GM10248 (cell line): ENCODE results near the gene CDIP1.

ENCODE experiments used
- CTCF ChIA-PET: fragments of 300-600 bp; sonication (Branson Sonifier 250); formaldehyde crosslinking; extraction: SDS; loops from one replicate; lab custom pipeline; 2021; ENCODE audit warnings: antibody characterized with exemption; lab: Yijun Ruan, JAX
- POLR2A ChIA-PET: fragments of 350-650 bp; sonication (Branson Sonifier 250); formaldehyde crosslinking; extraction: SDS; loops from one replicate; lab custom pipeline; 2020; ENCODE audit warnings: antibody characterized with exemption; lab: Yijun Ruan, JAX
- DNase-seq: peaks from one replicate; pipeline ENCODE4 v3.0.0; 2012; ENCODE audit errors: extremely low spot score
- TF ChIP-seq, protein P1 (sequence below): IDR thresholded peaks from 2 replicates; pipeline ENCODE4 v1.5.1; 2012; ENCODE audit warnings: mild to moderate bottlenecking, low read depth; ENCODE audit errors: extremely low read depth, missing control alignments, control extremely low read depth

The CDIP1 gene

DNA sequence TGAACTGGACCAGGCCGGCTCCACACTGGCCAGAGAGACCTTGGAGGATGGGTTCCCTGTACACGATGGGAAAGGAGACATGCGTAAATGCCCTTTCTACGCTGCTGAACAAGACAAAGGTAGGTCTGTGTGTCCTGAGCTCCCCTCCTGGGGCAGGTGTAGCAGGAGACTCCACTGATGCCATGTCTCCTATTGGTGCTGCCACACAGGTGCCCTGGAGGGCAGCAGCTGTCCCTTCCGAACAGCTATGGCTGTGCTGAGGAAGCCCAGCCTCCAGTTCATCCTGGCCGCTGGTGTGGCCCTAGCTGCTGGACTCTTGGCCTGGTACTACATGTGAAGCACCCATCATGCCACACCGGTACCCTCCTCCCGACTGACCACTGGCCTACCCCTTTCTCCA is 29.2 kb downstream of the CDIP1 start:
- TF ChIP-seq, protein P1, sequence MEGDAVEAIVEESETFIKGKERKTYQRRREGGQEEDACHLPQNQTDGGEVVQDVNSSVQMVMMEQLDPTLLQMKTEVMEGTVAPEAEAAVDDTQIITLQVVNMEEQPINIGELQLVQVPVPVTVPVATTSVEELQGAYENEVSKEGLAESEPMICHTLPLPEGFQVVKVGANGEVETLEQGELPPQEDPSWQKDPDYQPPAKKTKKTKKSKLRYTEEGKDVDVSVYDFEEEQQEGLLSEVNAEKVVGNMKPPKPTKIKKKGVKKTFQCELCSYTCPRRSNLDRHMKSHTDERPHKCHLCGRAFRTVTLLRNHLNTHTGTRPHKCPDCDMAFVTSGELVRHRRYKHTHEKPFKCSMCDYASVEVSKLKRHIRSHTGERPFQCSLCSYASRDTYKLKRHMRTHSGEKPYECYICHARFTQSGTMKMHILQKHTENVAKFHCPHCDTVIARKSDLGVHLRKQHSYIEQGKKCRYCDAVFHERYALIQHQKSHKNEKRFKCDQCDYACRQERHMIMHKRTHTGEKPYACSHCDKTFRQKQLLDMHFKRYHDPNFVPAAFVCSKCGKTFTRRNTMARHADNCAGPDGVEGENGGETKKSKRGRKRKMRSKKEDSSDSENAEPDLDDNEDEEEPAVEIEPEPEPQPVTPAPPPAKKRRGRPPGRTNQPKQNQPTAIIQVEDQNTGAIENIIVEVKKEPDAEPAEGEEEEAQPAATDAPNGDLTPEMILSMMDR, result no peak
- ChIA-PET CTCF (interaction anchor here (1.4 to 6.9 kb wide), 3 partner anchors 9 to 40 kb away, joined by 4 to 138 read pairs (median 5); partner anchors contain the start of gene HMOX2), POLR2A (no interaction called here)
- no peak for DNase-seq

DNA sequence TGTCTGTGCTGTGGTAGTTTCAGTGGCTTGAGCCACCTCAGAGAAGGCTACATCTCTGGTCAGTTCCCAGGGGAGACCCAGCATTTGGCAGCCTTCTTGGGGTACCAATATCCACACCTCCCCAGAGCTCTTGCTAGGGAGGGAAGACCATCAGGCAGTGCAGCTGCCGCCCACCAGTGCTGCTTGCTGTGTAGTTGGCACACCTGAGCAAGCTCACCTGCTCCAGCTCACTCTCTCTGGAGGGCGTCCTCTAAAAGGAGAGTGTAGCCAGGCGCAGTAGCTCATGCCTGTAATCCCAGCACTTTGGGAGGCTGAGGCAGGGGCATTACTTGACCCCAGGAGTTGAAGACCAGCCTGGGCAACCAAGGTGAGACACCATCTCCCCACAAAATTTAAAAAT is 29.8 kb downstream of the CDIP1 start:
- no peak for DNase-seq
- ChIA-PET POLR2A (no interaction called here), CTCF (interaction anchor here (0.6 to 6.9 kb wide), 9 partner anchors 8 to 76 kb away, joined by 3 to 138 read pairs (median 7); no protein-coding TSS in a partner anchor)
- TF ChIP-seq, protein P1, result no peak

DNA sequence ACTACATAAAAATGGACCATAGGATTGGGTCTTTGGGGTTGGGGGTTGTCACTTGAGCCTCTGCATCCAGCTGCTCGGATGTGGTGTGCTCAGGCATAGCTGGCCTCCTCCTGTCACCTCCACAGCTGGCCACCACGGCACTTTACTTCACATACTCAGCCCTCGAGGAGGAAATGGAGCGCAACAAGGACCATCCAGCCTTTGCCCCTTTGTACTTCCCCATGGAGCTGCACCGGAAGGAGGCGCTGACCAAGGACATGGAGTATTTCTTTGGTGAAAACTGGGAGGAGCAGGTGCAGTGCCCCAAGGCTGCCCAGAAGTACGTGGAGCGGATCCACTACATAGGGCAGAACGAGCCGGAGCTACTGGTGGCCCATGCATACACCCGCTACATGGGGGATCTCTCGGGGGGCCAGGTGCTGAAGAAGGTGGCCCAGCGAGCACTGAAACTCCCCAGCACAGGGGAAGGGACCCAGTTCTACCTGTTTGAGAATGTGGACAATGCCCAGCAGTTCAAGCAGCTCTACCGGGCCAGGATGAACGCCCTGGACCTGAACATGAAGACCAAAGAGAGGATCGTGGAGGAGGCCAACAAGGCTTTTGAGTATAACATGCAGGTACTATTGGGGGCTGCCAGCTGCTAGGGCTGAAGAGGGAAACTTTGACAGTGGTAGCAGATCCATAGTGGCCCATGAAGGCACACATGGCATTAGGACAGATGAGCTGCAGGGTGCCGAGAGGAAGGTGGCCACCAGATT is 30.8 kb downstream of the CDIP1 start:
- ChIA-PET POLR2A (no interaction called here), CTCF (interaction anchor here (0.8 to 6.9 kb wide), 28 partner anchors 9 to 634 kb away, joined by 3 to 138 read pairs (median 6); partner anchors contain the start of genes CDIP1, MGRN1, ROGDI and SEC14L5)
- TF ChIP-seq, protein P1, result no peak
- no peak for DNase-seq

DNA sequence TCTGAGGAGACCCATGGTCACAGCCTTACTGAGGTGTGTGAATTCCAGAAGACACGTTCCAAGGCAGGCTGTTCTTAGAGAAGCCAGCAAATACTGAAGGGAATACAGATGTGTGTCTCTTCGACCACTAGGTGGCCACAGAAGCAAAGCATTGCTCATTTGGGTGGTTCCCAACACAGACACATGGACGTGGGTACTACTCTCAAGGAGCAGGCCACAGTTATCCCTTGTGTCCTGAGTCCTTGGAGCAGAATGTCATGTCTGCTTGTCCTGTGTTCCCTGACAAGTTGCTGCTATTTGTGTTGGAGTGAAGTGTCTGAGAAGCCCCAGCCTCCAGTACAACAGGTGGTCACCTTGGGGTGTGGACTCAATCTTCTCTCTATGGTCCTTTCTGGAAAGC is 32.1 kb downstream of the CDIP1 start:
- POLR2A ChIA-PET, result interaction anchor here (0.7 kb wide), 1 partner anchor 90 kb away, joined by 3 read pairs; no protein-coding TSS in a partner anchor
- DNase-seq, result peak; percentile 79
- CTCF ChIA-PET, result interaction anchor here (0.7 to 6.9 kb wide), 28 partner anchors 8 to 450 kb away, joined by 3 to 138 read pairs (median 6); partner anchors contain the start of genes MGRN1, ROGDI and SEC14L5

DNA sequence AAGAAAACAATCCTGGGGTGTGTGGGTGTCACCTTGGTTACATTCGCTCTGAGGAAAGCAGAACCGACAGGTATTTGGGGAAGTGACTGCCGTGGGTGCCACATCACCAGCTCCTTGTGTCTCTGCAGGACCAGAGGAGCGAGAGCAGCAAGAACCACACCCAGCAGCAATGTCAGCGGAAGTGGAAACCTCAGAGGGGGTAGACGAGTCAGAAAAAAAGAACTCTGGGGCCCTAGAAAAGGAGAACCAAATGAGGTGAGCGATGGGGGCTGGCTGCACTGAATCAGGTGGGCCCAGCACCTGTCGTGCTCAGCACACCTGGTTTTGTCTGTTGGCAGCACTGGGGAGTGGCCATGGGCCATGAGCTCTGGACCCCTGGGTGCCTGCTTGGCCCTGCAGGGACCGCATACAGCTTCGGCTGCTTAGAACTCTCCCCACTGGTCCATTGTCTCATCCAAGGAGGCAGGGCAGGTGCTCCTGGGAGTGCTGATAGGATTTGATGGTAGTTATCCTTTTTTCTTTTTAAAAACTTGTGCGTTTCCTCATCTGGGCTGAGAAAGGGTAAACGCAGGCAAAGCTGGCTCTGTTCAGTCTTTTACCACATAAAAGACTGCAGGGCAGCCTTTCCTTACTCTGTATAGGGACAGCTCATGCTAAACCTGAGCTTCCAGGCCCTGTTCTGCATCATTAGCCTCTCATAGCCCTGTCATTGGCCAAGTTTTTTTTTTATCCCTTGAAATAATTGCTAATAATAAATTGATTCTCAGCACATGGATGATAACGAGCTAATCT is 33.0 kb downstream of the CDIP1 start:
- DNase-seq, result peak; percentile 85
- ChIA-PET POLR2A (interaction anchor here (0.7 to 1.2 kb wide), 2 partner anchors 29 to 89 kb away, joined by 3 read pairs; partner anchors contain the start of gene HMOX2), CTCF (interaction anchor here (0.7 to 6.9 kb wide), 23 partner anchors 11 to 451 kb away, joined by 3 to 138 read pairs (median 6); partner anchors contain the start of genes MGRN1, NMRAL1 and SEC14L5)
- TF ChIP-seq, protein P1, result no peak

More for the DNA sequence above, 32.1 kb downstream of the CDIP1 start:
- TF ChIP-seq, protein P1, result peak; percentile 89

- TF ChIP-seq, protein P1, result no peak
- CTCF ChIA-PET, result interaction anchor here (0.9 to 2.7 kb wide), 10 partner anchors 14 to 115 kb away, joined by 3 to 11 read pairs (median 4); partner anchors contain the start of gene HMOX2
- no peak for DNase-seq
- POLR2A ChIA-PET, result interaction anchor here (0.6 kb wide), 2 partner anchors 54 to 130 kb away, joined by 3 to 4 read pairs; no protein-coding TSS in a partner anchor
Measured at GRCh38 chr16:4501071-4501478, 37.5 kb downstream of the CDIP1 start.
